Anterior cingulate cortex (tissue), 58 donors: ENCODE results near the gene TBCB.

Source experiments
- DNase-seq, 58 donors: peaks; one replicate each; lab custom pipeline; 2025; lab: John Stamatoyannopoulos, UW

Gene TBCB

DNA sequence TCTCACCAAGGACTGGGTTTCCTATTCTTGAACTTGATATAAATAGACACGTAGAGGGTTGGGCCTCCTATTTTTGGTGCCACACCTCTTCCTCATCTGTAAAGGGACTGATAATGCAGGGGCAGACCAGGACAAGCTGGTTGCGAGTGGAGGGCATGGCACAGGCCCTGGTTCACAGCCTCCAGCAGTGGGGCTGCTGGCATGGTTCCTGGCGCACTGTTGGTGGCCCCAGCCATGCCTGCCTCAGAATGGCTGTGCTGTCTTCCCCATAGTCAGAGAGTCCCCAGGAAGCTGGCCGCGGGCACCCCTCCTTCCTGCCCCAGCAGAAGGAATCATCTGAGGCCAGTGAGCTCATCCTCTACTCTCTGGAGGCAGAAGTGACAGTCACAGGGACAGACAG lies 14.8 kb upstream of the TBCB start:
- DNase-seq, result peak in 5 of 58 donors; percentile 3 to 25 (median 18)

- DNase-seq, result no peak
Measured at GRCh38 chr19:36101550-36102327, 13.5 kb upstream of the TBCB start.

DNA sequence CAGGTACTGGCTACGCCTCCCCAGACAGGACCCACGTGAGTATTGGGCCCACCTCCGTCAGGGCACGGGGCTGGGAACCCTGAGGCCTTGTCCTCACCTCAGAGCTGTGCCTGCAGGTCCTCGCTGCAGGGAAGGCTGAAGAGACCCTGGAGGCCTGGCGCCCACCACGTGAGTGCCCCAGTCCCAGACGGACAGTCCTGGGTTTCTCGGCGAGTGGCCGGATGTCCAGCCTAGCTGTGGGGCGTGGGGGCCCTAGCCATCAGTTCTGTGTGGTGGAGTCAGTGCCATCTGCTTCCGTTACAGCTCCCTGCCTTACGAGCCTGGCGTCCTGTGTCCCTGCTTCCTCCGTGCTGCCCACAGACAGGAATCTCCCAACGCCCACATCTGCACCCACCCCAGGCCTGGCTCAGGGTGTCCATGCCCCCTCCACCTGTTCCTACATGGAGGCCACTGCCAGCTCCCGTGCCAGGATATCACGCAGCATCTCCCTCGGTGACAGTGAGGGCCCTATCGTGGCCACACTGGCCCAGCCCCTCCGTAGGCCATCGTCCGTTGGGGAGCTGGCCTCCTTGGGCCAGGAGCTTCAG lies 12.1 kb upstream of the TBCB start:
- DNase-seq, result no peak

DNA sequence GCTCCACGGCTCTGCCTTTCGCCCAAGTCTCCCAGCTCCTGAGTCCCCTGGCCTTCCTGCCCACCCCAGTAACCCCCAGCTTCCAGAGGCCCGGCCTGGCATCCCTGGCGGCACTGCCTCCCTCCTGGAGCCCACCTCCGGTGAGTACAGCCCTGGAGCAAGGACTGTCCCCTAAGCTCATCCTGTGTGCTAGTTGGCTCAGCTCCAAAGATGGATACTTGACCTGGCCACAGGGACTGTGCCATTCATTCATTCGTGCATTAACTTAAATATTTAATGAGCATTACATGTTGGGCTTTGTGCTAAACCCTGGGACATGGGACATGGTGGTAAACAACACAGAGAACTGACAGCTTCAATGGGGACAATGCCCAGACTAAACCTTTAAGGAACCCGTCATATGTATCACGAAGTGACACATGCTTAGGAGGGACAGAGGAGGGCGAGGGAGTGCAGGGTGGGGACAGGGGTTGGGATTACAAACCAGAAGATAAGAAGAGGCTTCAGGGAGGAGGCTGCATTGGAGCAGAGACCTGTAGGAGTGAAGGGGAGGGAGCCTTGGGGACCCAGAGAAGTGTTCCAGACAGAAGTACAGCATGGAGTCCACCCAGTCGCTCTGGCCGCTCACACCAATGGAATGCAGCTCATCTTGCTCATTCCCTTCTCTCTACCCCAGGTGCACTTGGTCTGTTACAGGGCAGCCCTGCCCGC lies 11.3 kb upstream of the TBCB start:
- no peak for DNase-seq

GRCh38 chr19:36106441-36106840 lies 8.8 kb upstream of the TBCB start:
- DNase-seq, result no peak

DNA sequence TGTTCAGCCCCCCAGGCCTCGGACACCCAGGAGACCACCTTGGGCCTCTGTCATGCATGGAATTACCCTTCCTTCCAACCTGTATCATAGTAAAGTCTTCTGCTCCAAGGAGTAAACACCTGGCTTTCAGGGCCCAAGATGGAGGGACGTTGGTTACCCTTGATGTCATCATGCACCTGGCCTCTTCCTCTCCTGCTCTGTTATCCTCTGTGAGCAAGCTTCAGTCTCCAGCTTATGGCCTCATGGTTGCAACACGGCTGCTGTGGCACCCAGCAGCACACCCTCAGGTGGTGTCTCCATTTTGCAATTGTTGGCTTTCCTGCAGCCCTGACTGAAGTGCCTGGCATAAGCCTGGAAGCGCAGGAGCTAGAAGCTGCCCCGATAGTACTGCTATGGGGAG lies 8.3 kb upstream of the TBCB start:
- DNase-seq, result no peak

GRCh38 chr19:36108684-36109083 lies 6.6 kb upstream of the TBCB start:
- no peak for DNase-seq

- DNase-seq, result no peak
Measured at GRCh38 chr19:36110487-36111199, 4.6 kb upstream of the TBCB start, which contains the start of gene OVOL3. Gene OVOL3, plus strand, starts transcription at chr19:36111143. Its CDS starts 60 bp downstream, at chr19:36111203.

GRCh38 chr19:36111200-36111539 lies 4.1 kb upstream of the TBCB start:
- DNase-seq, result peak in 1 of 58 donors; percentile 23

DNA sequence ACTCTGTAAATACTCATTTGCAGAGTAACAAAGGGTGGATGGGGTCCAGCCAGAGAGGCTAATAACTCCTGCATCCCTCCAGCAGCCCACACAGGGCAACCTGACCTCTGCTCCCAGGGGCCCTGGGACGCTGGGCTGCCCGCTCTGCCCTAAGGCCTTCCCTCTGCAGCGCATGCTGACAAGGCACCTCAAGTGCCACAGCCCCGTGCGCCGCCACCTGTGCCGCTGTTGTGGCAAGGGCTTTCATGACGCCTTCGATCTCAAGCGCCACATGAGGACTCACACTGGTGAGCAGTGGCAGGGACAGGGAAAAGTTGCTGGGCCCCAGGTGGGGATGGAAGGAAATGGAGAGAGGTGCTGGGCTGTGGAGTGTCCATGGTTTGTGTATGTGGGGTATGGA lies 2.6 kb upstream of the TBCB start:
- no peak for DNase-seq

GRCh38 chr19:36113425-36113824 lies 1.8 kb upstream of the TBCB start:
- DNase-seq, result no peak

DNA sequence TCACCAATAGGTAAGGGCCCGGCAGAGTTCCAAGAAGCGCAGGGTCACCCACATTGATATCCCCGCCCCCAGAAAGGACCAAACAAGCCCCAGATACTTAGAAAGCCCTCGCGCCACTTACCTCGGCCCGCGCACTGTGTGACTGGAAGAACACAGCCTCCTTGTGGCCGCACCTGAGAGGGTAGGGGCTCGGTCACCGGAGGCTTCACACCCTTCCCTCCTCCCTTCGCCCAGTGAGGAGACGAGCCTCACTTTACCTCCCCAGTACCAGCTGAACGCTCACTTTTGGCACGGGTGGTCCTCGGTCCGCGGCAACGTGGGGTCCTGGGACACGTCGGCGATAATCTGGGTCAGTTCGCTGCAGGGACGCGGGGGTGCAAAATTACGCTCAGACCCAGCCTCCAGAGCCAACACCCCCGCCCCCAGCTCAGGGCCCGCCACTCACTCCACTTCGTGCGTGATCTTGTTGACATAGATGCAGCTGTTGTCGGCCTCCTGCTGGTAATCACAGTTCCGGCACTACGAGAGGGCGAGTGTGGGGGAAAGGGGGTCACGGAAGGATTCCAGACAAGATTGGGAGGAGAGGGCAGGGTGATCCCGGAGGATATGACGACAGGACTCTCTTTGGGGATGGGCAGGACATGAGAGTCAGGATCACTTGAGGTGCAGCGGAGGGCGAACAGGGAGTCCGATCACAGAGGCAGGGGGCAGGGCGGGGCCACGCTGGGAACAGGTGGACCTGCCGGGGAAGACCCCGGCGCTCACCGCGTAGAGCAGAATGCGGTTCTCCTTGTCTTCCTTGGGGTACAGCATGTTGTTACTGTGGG lies 1.2 kb upstream of the TBCB start:
- peak in 20 of 58 donors; percentile 32 to 67 (median 56) for DNase-seq

DNA sequence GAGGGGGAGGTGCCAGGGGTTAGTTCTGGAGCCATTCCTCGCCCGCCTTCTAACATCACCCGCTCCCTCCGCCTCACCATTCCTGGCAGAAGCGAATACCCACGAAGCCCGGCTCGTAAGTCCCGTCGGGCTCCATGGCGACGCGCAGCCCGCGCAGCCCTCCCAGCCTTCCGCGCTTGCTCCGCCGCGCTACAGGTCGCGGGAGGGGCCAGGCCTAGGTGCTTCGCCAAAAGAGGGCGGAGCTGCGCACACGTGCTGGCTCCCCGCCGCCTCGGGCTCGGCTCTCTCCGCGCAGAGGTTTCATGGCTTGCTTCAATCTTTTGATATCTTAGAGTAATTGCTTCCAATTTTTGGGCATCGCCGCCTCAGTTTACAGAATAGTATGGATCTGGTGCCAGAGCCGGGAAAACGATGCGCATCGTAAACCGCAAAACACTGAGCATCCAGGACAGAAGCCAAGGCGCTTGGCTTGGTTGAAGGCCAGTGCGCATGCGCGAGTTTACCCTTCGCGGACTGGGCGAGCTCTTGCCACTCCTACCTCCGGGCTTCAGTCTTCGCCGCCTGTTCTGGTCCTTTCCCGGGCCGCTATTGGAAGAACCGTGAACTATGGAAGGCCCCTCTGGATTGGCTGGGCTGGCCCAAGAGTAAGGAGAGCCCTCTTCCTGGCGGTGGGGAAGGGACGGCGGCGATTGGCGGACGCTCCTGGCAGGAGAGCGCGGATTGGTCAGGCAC lies 381 bp upstream of the TBCB start, which contains the start of gene POLR2I:
TSS of gene POLR2I (minus strand) at position 155 of the 732 bp plus-strand sequence. CDS start at position 136, 19 bp downstream.
- DNase-seq, result peak; percentile 93 to 100 (median 99)

DNA sequence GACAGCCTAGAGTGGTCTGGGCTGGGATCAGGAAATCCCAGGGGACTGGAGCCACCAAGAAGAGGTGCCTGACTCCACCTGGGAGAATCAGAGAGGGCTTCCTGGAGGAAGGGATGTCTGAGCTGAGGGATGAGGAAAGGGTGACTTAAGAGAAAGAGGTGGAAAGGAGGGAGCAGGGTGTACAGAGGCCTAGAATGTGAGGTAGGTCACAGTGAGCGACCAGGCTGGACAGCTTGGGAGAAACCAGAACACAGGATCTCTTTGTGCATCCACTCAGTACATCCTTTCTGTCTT lies 1.0 kb downstream of the TBCB start:
- no peak for DNase-seq

DNA sequence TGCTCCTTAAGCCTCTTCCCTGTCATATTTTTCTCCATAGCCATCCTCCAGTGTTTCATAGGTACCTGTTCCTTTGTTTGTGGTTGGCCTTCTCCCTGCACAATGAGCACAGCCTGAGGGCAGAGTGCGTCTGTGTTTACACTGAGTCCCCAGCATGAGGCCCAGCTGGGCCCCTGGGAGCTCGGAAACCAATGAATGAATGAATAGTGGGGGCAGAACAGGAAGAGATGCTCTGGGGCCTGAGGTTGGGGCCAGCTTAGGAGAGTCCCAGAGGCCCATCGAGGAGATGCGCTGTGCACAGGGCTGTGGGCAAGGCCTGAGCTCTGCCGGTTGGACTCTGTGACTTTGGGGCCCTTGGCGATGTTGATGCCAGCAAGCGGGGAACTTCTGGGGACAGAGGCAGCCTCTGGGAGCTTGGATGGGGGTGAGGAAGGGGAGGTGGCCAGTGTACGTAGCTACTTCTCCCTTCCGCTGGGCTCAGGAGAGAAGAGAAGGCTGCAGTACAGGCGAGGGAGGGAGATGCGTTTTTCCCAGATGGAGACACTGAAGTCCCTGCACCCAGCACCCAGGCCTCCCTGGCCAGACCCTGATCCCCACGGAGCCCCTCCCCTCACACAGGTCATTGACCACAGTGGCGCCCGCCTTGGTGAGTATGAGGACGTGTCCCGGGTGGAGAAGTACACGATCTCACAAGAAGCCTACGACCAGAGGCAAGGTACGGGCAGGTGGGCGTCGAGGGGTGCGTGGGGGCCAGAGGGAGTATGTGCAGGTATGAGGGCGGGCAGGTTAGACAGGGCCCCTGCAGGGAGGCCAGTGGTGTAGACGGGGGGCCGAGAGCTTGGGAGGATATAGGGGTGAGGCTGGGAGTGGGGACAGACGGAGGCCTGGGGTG lies 5.1 kb downstream of the TBCB start:
- DNase-seq, result no peak

GRCh38 chr19:36120984-36121358 lies 5.7 kb downstream of the TBCB start:
- no peak for DNase-seq

DNA sequence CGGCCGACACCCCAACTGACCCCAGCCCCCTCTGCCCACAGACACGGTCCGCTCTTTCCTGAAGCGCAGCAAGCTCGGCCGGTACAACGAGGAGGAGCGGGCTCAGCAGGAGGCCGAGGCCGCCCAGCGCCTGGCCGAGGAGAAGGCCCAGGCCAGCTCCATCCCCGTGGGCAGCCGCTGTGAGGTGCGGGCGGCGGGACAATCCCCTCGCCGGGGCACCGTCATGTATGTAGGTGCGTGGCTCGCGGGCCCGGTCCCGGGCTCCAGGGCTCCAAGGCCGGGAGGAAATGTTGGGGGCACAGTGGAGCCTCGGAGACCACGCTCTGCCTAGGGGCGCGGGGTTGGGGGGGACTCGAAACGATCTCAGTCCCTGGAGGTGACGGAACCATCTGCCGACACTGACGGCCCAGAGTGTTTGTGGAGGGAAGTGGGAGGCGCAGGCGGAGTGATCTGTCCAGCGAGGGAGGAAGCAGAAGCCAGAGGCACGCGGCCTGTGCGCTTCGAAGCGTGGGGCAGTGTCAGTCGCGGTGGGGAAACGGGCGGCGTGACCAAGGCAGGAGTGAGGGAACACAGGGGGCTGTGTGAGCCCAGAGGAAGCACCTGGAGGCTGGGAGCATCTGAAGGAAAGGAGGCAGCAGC lies 6.3 kb downstream of the TBCB start:
- DNase-seq, result no peak

DNA sequence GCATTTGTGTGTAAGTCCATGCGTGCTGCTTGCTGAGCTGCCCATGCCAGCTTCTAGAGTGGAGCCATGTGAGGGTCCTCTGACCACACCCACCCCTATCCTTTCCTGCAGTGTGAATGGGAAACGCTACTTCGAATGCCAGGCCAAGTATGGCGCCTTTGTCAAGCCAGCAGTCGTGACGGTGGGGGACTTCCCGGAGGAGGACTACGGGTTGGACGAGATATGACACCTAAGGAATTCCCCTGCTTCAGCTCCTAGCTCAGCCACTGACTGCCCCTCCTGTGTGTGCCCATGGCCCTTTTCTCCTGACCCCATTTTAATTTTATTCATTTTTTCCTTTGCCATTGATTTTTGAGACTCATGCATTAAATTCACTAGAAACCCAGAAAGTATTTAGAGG lies 10.3 kb downstream of the TBCB start:
- DNase-seq, result no peak
